CD14-positive monocyte (primary cell): Measurements from ENCODE around the gene XPR1. TPM values are rescaled to one million over a fixed set of nuclear protein-coding genes. Genes with fewer than 3 reads are reported as not detected.

Experiments
- DNase-seq, 3 donors: peaks; one replicate each; pipeline ENCODE4 v3.0.0-alpha.2; 2011 to 2022
- H2AFZ ChIP-seq: 2 replicates; pipeline ENCODE4 v1.6.0; 2012; ENCODE audit warnings: mild to moderate bottlenecking, low read depth, low read length, inconsistent platforms; ENCODE audit not compliant: insufficient read depth, poor library complexity, severe bottlenecking
- H3K27ac ChIP-seq, 2 donors: 1 replicate in 1 of 2; 2 replicates in 1 of 2; pipeline ENCODE4 v1.5.1; 2012 to 2013; ENCODE audit warnings: low read length in 2 of 2, control low read depth in 1 of 2, inconsistent platforms in 1 of 2, low read depth in 1 of 2, mild to moderate bottlenecking in 1 of 2
- H3K27me3 ChIP-seq, 2 donors: one replicate each; pipeline versions ENCODE4 v1.6.0 to v1.6.1; 2011 to 2013; ENCODE audit warnings: low read length in 2 of 2; ENCODE audit not compliant: control insufficient read depth in 2 of 2, insufficient read depth in 2 of 2
- H3K36me3 ChIP-seq, 2 donors: replicated peaks in 1 of 2; 1 replicate in 1 of 2; 2 replicates in 1 of 2; pipeline versions ENCODE4 v1.5.1 to v1.6.1; 2012 to 2013; ENCODE audit warnings: low read length in 2 of 2, control low read depth in 1 of 2, inconsistent platforms in 1 of 2, mild to moderate bottlenecking in 1 of 2; ENCODE audit not compliant: insufficient read depth in 2 of 2, control insufficient read depth in 1 of 2
- H3K4me1 ChIP-seq, 2 donors: 1 replicate in 1 of 2; 2 replicates in 1 of 2; pipeline versions ENCODE4 v1.5.1 to v1.6.1; 2012 to 2013; ENCODE audit warnings: low read length in 2 of 2, control low read depth in 1 of 2, inconsistent platforms in 1 of 2, mild to moderate bottlenecking in 1 of 2, moderate library complexity in 1 of 2; ENCODE audit not compliant: insufficient read depth in 2 of 2, control insufficient read depth in 1 of 2
- H3K4me2 ChIP-seq: replicated peaks from 2 replicates; pipeline ENCODE3; 2012; ENCODE audit warnings: low read length, moderate library complexity, mild to moderate bottlenecking; ENCODE audit not compliant: poor library complexity, severe bottlenecking; ENCODE audit errors: extremely low read depth
- H3K4me3 ChIP-seq, 3 experiments: fragments of 200-600 bp in 1 of 3; sonication (generic) in 1 of 3; replicated peaks in 1 of 3; 1 replicate in 2 of 3; 2 replicates in 1 of 3; pipeline ENCODE4 v1.5.1; 2011 to 2013; ENCODE audit warnings: low read length in 3 of 3, mild to moderate bottlenecking in 3 of 3, control low read depth in 2 of 3, low read depth in 2 of 3, inconsistent platforms in 1 of 3, moderate library complexity in 1 of 3
- H3K79me2 ChIP-seq: 2 replicates; pipeline ENCODE4 v1.6.0; 2012; ENCODE audit warnings: mild to moderate bottlenecking, control low read depth, inconsistent platforms, low read length, moderate library complexity; ENCODE audit not compliant: insufficient read depth
- H3K9ac ChIP-seq: 2 replicates; pipeline ENCODE4 v1.6.0; 2017; ENCODE audit warnings: low read length, mild to moderate bottlenecking; ENCODE audit not compliant: insufficient read depth, poor library complexity, severe bottlenecking
- H3K9me3 ChIP-seq, 2 donors: replicated peaks in 1 of 2; 1 replicate in 1 of 2; 2 replicates in 1 of 2; pipeline versions ENCODE4 v1.5.1 to v1.6.1; 2012 to 2013; ENCODE audit warnings: low read length in 2 of 2, control low read depth in 1 of 2; ENCODE audit not compliant: control insufficient read depth in 1 of 2, insufficient read depth in 1 of 2
- H4K20me1 ChIP-seq: 2 replicates; pipeline ENCODE4 v1.6.0; 2012; ENCODE audit warnings: mild to moderate bottlenecking, low read length, control low read depth, moderate library complexity; ENCODE audit not compliant: insufficient read depth
- H3K27ac Mint-ChIP-seq, 7 donors: one replicate each; pipeline ENCODE4 v1.8.0; 2020; ENCODE audit warnings: mild to moderate bottlenecking in 7 of 7, mixed read lengths in 7 of 7, moderate library complexity in 6 of 7, inconsistent platforms in 2 of 7
- H3K27me3 Mint-ChIP-seq, 3 donors: one replicate each; pipeline ENCODE4 v1.8.0; 2021 to 2022; ENCODE audit warnings: low read depth in 3 of 3, mild to moderate bottlenecking in 3 of 3, mixed read lengths in 3 of 3, moderate library complexity in 3 of 3, inconsistent platforms in 1 of 3
- H3K36me3 Mint-ChIP-seq, 2 donors: one replicate each; pipeline ENCODE4 v1.8.0; 2020; ENCODE audit warnings: mixed read lengths in 2 of 2, inconsistent platforms in 1 of 2, mild to moderate bottlenecking in 1 of 2
- H3K4me1 Mint-ChIP-seq: one replicate; pipeline ENCODE4 v1.8.0; 2020; ENCODE audit warnings: mild to moderate bottlenecking, mixed read lengths
- H3K4me3 Mint-ChIP-seq, 2 donors: one replicate each; pipeline ENCODE4 v1.8.0; 2020; ENCODE audit warnings: mild to moderate bottlenecking in 2 of 2, mixed read lengths in 2 of 2, moderate library complexity in 1 of 2
- H3K9me3 Mint-ChIP-seq, 7 donors: one replicate each; pipeline ENCODE4 v1.8.0; 2020 to 2022; ENCODE audit warnings: mixed read lengths in 7 of 7, mild to moderate bottlenecking in 6 of 7, moderate library complexity in 6 of 7, inconsistent platforms in 2 of 7
- WGBS: methylation state at CpG from one replicate; pipeline ENCODE4 v1.1.5; 2013; ENCODE audit warnings: missing lambda C conversion rate; ENCODE audit not compliant: insufficient coverage; 5-methylcytosine and 5-hydroxymethylcytosine counted together
- intact Hi-C, 2 donors: fragments of 100-400 bp; cut with micrococcal nuclease; formaldehyde crosslinking; loops; one replicate each; pipeline versions ENCODE4 v1.15.0 to v1.15.1; 2023
- polyA plus RNA-seq, 3 donors: library from polyadenylated mRNA; depleted of rRNA in 1 of 3; unstranded in 2 of 3; stranded (reverse) in 1 of 3; fragments of 300-500 nt in 2 of 3; fragments of >200 nt in 1 of 3; fragmentation: Illumina TruSeq in 2 of 3; gene quantifications; 1 replicate in 2 of 3; 2 replicates in 1 of 3; pipeline ENCODE4 v1.2.3, GENCODE V29; 2012 to 2021
- TF ChIP-seq, protein P1 (sequence below): fragments of 200-600 bp; IDR thresholded peaks from one replicate; pipeline ENCODE4 v1.8.0; 2022; ENCODE audit warnings: antibody characterized with exemption, mild to moderate bottlenecking

The XPR1 gene
- polyA plus RNA-seq, 3 donors: 4.7 to 12.5 (median 8.7) TPM

DNA sequence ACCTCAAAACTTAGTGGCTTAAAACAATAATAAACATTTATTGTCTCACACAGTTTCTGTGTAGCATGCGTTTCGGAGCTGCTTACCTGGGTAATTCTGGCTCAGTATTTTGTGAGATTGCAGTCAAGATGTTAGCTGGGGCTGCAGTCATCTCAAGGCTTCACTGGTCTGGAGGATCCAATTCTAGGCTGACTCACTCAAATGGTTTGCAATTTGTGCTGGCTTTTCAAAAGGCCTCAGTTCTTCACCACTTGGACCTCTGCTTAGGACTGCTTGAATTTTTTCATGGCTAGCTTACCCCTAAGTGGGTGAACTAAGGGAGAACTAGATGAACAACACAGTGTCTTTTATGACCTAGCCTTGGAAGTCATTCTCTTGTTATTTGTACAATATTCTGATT lies 21.0 kb downstream of the XPR1 start:
- Histone ChIP-seq H3K79me2 (no peaks in the 10 kb centered on the region), H3K9ac (no peak overlapping the region), H3K36me3 (no peaks in the 10 kb centered on the region), H3K4me2 (no peak overlapping the region), H3K4me1 (no peaks in the 10 kb centered on the region), H2AFZ (no peak overlapping the region), H3K4me3 (no peak overlapping the region), H3K9me3 (peaks cover 0 to 11% of the 10 kb centered on the region in 2 donors), H3K27me3 (no peaks in the 10 kb centered on the region), H4K20me1 (peaks cover 27% of the 10 kb centered on the region), H3K27ac (no peak overlapping the region)
- peaks cover 6 to 20% (median 16%) of the 10 kb centered on the region in 7 donors for H3K9me3 Mint-ChIP-seq
- H3K27me3 Mint-ChIP-seq: no peaks in the 10 kb centered on the region
- no CpG with 5 or more reads among the region's 2 CpGs for WGBS
- TF ChIP-seq, protein P1, sequence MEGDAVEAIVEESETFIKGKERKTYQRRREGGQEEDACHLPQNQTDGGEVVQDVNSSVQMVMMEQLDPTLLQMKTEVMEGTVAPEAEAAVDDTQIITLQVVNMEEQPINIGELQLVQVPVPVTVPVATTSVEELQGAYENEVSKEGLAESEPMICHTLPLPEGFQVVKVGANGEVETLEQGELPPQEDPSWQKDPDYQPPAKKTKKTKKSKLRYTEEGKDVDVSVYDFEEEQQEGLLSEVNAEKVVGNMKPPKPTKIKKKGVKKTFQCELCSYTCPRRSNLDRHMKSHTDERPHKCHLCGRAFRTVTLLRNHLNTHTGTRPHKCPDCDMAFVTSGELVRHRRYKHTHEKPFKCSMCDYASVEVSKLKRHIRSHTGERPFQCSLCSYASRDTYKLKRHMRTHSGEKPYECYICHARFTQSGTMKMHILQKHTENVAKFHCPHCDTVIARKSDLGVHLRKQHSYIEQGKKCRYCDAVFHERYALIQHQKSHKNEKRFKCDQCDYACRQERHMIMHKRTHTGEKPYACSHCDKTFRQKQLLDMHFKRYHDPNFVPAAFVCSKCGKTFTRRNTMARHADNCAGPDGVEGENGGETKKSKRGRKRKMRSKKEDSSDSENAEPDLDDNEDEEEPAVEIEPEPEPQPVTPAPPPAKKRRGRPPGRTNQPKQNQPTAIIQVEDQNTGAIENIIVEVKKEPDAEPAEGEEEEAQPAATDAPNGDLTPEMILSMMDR: no peak
- H3K36me3 Mint-ChIP-seq: peaks cover 0 to 22% of the 10 kb centered on the region in 2 donors
- intact Hi-C loops: no loop called here
- H3K4me1 Mint-ChIP-seq: no peaks in the 10 kb centered on the region
- H3K27ac Mint-ChIP-seq: no peak overlapping the region
- H3K4me3 Mint-ChIP-seq: no peak overlapping the region
- no peak for DNase-seq

DNA sequence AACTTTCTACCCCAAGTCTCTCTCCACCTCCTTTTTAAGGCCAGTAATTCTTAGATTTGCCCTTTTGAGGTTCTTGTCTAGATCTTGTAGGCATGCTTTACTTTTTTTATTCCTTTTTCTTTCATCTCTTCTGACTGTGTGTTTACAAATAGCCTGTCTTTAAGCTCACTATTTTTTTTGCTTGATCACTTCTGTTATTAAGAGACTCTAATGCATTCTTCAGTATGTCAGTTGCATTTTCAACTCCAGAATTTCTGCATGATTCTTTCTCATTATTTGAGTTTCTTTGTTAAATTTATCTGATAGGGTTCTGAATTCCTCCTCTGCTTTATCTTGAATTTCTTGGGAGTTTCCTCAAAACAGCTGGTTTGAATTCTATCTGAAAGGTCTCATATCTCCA lies 30.9 kb downstream of the XPR1 start:
- Histone ChIP-seq H3K36me3 (peaks cover 0 to 16% of the 10 kb centered on the region in 2 donors), H4K20me1 (no peaks in the 10 kb centered on the region), H2AFZ (no peak overlapping the region), H3K79me2 (peaks cover 8% of the 10 kb centered on the region), H3K4me1 (no peaks in the 10 kb centered on the region), H3K4me2 (no peak overlapping the region), H3K9ac (no peak overlapping the region), H3K4me3 (no peak overlapping the region), H3K27ac (no peak overlapping the region), H3K9me3 (peaks cover 49 to 57% of the 10 kb centered on the region in 2 donors), H3K27me3 (no peaks in the 10 kb centered on the region)
- no peak overlapping the region for H3K4me3 Mint-ChIP-seq
- peaks cover 11 to 27% of the 10 kb centered on the region in 2 donors for H3K36me3 Mint-ChIP-seq
- peaks cover 43 to 82% (median 66%) of the 10 kb centered on the region in 7 donors for H3K9me3 Mint-ChIP-seq
- no peaks in the 10 kb centered on the region for H3K4me1 Mint-ChIP-seq
- no peak for DNase-seq
- no peak overlapping the region for H3K27ac Mint-ChIP-seq
- TF ChIP-seq, protein P1: no peak
- H3K27me3 Mint-ChIP-seq: peaks cover 0 to 1% (median 0%) of the 10 kb centered on the region in 3 donors
- intact Hi-C loops: no loop called here
